HepG2 (cell line): Measurements from ENCODE around the gene EIF6. TPM values are rescaled to one million over a fixed set of nuclear protein-coding genes. Genes with fewer than 3 reads are reported as not detected.
A peak's percentile ranks its signal among the peaks of the same experiment; 100 is the strongest.

Experiments
- ATRX ChIP-seq: sonication (generic); formaldehyde crosslinking; IDR thresholded peaks from 2 replicates; pipeline ENCODE4 v1.4.0; 2020; ENCODE audit warnings: missing genetic modification reagents, borderline replicate concordance
- FIP1L1 ChIP-seq: fragments of 200-400 bp; formaldehyde crosslinking; IDR thresholded peaks from 2 replicates; pipeline ENCODE4 v1.6.1; 2018; ENCODE audit warnings: low read depth, mild to moderate bottlenecking, low read length, moderate library complexity, borderline replicate concordance; ENCODE audit not compliant: insufficient read depth
- GZF1 ChIP-seq: sonication (generic); formaldehyde crosslinking; IDR thresholded peaks from 2 replicates; pipeline ENCODE4 v1.5.1; 2020; ENCODE audit warnings: mild to moderate bottlenecking, missing genetic modification reagents
- NONO ChIP-seq, 2 experiments: fragments of 450-650 bp in 1 of 2; sonication (generic) in 1 of 2; formaldehyde crosslinking in 1 of 2; IDR thresholded peaks in 1 of 2; conservative IDR thresholded peaks in 1 of 2; 2 replicates each; pipeline versions ENCODE4 v1.6.1 to v1.8.0; 2017 to 2022; ENCODE audit warnings: mild to moderate bottlenecking in 1 of 2, missing genetic modification reagents in 1 of 2, moderate library complexity in 1 of 2
- POLR2A ChIP-seq, 2 experiments: IDR thresholded peaks; 2 replicates each; pipeline ENCODE4 v1.6.1; 2011; ENCODE audit warnings: low read depth in 2 of 2, low read length in 2 of 2, mild to moderate bottlenecking in 1 of 2, moderate library complexity in 1 of 2; ENCODE audit not compliant: insufficient read depth in 1 of 2
- SALL2 ChIP-seq: sonication (generic); formaldehyde crosslinking; IDR thresholded peaks from 2 replicates; pipeline ENCODE4 v1.8.1; 2023; ENCODE audit warnings: mild to moderate bottlenecking, missing genetic modification reagents, inconsistent platforms
- THAP11 ChIP-seq: IDR thresholded peaks from 2 replicates; pipeline ENCODE4 v1.6.1; 2016; ENCODE audit warnings: missing biosample characterization, missing genetic modification reagents
- TSC22D2 ChIP-seq: sonication (generic); formaldehyde crosslinking; IDR thresholded peaks from 2 replicates; pipeline ENCODE4 v1.5.1; 2020; ENCODE audit warnings: missing genetic modification reagents, mild to moderate bottlenecking, borderline replicate concordance
- UBTF ChIP-seq: sonication (generic); formaldehyde crosslinking; IDR thresholded peaks from 2 replicates; pipeline ENCODE4 v1.4.0; 2020; ENCODE audit warnings: mild to moderate bottlenecking, missing genetic modification reagents
- ZEB1 ChIP-seq: IDR thresholded peaks from 2 replicates; pipeline ENCODE4 v1.6.1; 2012; ENCODE audit warnings: mild to moderate bottlenecking, low read depth, inconsistent platforms; ENCODE audit not compliant: insufficient replicate concordance
- ZFYVE20 ChIP-seq: sonication (generic); formaldehyde crosslinking; IDR thresholded peaks from 2 replicates; pipeline ENCODE4 v1.8.0; 2023; ENCODE audit warnings: low read depth, mild to moderate bottlenecking, moderate library complexity, missing genetic modification reagents, borderline replicate concordance
- ZIK1 ChIP-seq: sonication (generic); formaldehyde crosslinking; IDR thresholded peaks from 2 replicates; pipeline ENCODE4 v1.5.0; 2020; ENCODE audit warnings: mild to moderate bottlenecking, low read depth, missing genetic modification reagents, borderline replicate concordance
- ZNF101 ChIP-seq: sonication (generic); formaldehyde crosslinking; IDR thresholded peaks from 2 replicates; pipeline ENCODE4 v1.4.0; 2020; ENCODE audit warnings: mild to moderate bottlenecking, low read depth, missing genetic modification reagents, borderline replicate concordance
- ZNF138 ChIP-seq: sonication (generic); formaldehyde crosslinking; IDR thresholded peaks from 2 replicates; pipeline ENCODE4 v1.5.0; 2020; ENCODE audit warnings: mild to moderate bottlenecking, low read depth, missing genetic modification reagents
- ZNF296 ChIP-seq: sonication (generic); formaldehyde crosslinking; conservative IDR thresholded peaks from 2 replicates; pipeline ENCODE4 v1.5.0; 2020; ENCODE audit warnings: mild to moderate bottlenecking, missing genetic modification reagents
- ZNF383 ChIP-seq: sonication (generic); formaldehyde crosslinking; IDR thresholded peaks from 2 replicates; pipeline ENCODE4 v1.4.0; 2020; ENCODE audit warnings: missing genetic modification reagents, mild to moderate bottlenecking, borderline replicate concordance
- ZNF468 ChIP-seq: sonication (generic); formaldehyde crosslinking; IDR thresholded peaks from 2 replicates; pipeline ENCODE4 v1.8.0; 2022; ENCODE audit warnings: mild to moderate bottlenecking, moderate library complexity, missing genetic modification reagents
- ZNF567 ChIP-seq: sonication (generic); formaldehyde crosslinking; IDR thresholded peaks from 2 replicates; pipeline ENCODE4 v1.8.1; 2023; ENCODE audit warnings: mild to moderate bottlenecking, missing genetic modification reagents, borderline replicate concordance
- ZNF777 ChIP-seq: sonication (generic); formaldehyde crosslinking; IDR thresholded peaks from 2 replicates; pipeline ENCODE4 v1.4.0; 2020; ENCODE audit warnings: missing genetic modification reagents
- ZNF790 ChIP-seq: sonication (generic); formaldehyde crosslinking; IDR thresholded peaks from 2 replicates; pipeline ENCODE4 v1.8.0; 2022; ENCODE audit warnings: missing genetic modification reagents, mild to moderate bottlenecking, borderline replicate concordance
- ZNF891 ChIP-seq: sonication (generic); formaldehyde crosslinking; IDR thresholded peaks from 2 replicates; pipeline ENCODE4 v1.5.0; 2020; ENCODE audit warnings: mild to moderate bottlenecking, missing genetic modification reagents
- polyA plus RNA-seq, 8 experiments: library from polyadenylated mRNA; depleted of rRNA in 3 of 8; stranded (reverse) in 7 of 8; unstranded in 1 of 8; fragments of >200 nt; fragmentation: Illumina TruSeq in 4 of 8; extraction: Trizol in 4 of 8; gene quantifications; 2 replicates each; pipeline versions ENCODE4 v1.2.1 to v1.2.3, GENCODE V29; 2011 to 2016; ENCODE audit warnings: low read depth in 4 of 8, missing spikeins in 1 of 8, mixed read lengths in 1 of 8; ENCODE audit not compliant: insufficient read depth in 1 of 8
- total RNA-seq, 5 experiments: library from RNA; depleted of rRNA; stranded (reverse); fragments of >200 nt; fragmentation: Illumina TruSeq; extraction: Trizol; gene quantifications; 2 replicates each; pipeline ENCODE4 v1.2.3, GENCODE V29; 2016; ENCODE audit warnings: low read depth in 1 of 5
- TF ChIP-seq, protein P1 (sequence below): sonication (generic); formaldehyde crosslinking; IDR thresholded peaks from 2 replicates; pipeline ENCODE4 v1.5.0; 2020; ENCODE audit warnings: missing genetic modification reagents
- TF ChIP-seq, protein P2 (sequence below): sonication (generic); formaldehyde crosslinking; IDR thresholded peaks from 2 replicates; pipeline ENCODE4 v1.9.0; 2021; ENCODE audit warnings: missing genetic modification reagents, mild to moderate bottlenecking, borderline replicate concordance

EIF6 gene
- total and polyA plus RNA-seq, 2 of the 13 experiments (the other 11 are each of a cell fraction or from before 2014, with no cell fraction given): 462 to 466 TPM

DNA sequence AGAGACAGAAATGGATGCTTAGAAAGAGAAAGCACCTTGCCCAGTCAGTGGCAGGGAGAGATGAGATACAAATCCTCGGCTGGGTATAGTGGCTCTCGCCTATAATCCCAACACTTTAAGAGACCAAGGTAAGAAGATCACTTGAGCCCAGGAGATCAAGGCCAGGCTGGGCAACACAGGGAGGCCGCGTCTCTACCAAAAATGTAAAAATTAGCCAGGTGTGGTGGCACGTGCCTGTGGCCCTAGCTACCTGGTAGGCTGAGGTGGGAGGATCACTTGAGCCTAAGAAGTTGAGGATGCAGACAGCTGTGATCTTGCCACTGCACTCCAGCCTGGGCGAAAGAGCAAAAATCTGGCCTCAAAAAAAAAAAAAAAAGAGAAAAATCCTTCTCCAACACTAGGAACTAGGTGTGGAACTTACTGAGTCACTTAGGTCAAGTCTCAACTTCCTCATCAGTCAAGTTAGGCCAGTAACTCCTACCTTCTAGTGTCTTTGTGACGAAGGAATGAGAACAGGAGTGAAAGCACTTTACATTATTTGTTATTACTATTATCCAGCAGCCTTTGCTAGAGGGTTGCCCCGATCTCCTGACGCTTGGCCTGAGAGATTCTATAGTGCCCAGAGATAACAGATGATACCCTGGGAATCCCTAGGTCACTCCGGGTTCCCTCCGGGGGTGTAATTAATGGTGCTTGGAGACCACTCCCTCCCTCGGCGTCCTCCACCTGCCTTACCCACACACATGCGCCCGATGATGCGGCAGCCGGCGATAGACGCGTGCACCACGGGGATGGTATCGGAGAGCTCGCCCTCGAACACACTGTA, 918 bp downstream of the EIF6 start (continued):
- TF ChIP-seq ZFYVE20 (CRISPR knock-in tag): no peak
- TF ChIP-seq ZNF567 (CRISPR knock-in tag): peak; percentile 49; the same call in 1 of the 2 replicates
- TF ChIP-seq ZNF296 (CRISPR knock-in tag): peak; percentile 92; the same call in 1 of the 2 replicates
- TF ChIP-seq POLR2A (IDR thresholded peaks at IDR 0.05; ENCODE audit: insufficient read depth in 1 of 2, low read depth in 2 of 2, low read length in 2 of 2): peak; percentile 16 to 24; a peak in 2 of 4 replicates
- TF ChIP-seq, protein P1, sequence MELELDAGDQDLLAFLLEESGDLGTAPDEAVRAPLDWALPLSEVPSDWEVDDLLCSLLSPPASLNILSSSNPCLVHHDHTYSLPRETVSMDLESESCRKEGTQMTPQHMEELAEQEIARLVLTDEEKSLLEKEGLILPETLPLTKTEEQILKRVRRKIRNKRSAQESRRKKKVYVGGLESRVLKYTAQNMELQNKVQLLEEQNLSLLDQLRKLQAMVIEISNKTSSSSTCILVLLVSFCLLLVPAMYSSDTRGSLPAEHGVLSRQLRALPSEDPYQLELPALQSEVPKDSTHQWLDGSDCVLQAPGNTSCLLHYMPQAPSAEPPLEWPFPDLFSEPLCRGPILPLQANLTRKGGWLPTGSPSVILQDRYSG (CRISPR knock-in tag): no peak
- no peak for TF ChIP-seq ZNF777 (CRISPR knock-in tag)
- TF ChIP-seq, protein P2, sequence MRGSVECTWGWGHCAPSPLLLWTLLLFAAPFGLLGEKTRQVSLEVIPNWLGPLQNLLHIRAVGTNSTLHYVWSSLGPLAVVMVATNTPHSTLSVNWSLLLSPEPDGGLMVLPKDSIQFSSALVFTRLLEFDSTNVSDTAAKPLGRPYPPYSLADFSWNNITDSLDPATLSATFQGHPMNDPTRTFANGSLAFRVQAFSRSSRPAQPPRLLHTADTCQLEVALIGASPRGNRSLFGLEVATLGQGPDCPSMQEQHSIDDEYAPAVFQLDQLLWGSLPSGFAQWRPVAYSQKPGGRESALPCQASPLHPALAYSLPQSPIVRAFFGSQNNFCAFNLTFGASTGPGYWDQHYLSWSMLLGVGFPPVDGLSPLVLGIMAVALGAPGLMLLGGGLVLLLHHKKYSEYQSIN: peak; percentile 84; the same call in 1 of the 2 replicates
- TF ChIP-seq ZNF101 (CRISPR knock-in tag): 0 out of 2 replicates have a peak, but pooled peaks have one; percentile 8
- no peak for TF ChIP-seq NONO (IDR thresholded peaks at IDR 0.05)
- TF ChIP-seq NONO (CRISPR knock-in tag; conservative IDR thresholded peaks at IDR 0.05): 0 out of 2 replicates have a peak, but pooled peaks have one; percentile 1
- 0 out of 2 replicates have a peak, but pooled peaks have one; percentile 3 for TF ChIP-seq SALL2 (CRISPR knock-in tag)
- TF ChIP-seq ZNF138 (CRISPR knock-in tag): 0 out of 2 replicates have a peak, but pooled peaks have one; percentile 72
- TF ChIP-seq ZNF790: peak; percentile 46; the same call in 1 of the 2 replicates
- TF ChIP-seq ZEB1: peak; percentile 42
- no peak for TF ChIP-seq UBTF (CRISPR knock-in tag)
- TF ChIP-seq ZNF383 (CRISPR knock-in tag): no peak
- peak; percentile 40; the same call in 1 of the 2 replicates for TF ChIP-seq ZIK1 (CRISPR knock-in tag)
- 0 out of 2 replicates have a peak, but pooled peaks have one; percentile 19 for TF ChIP-seq TSC22D2
- no peak for TF ChIP-seq ZNF891
- TF ChIP-seq GZF1 (CRISPR knock-in tag): no peak
- peak; percentile 32; the same call in 1 of the 2 replicates for TF ChIP-seq ATRX (CRISPR knock-in tag)
- TF ChIP-seq FIP1L1: no peak
- TF ChIP-seq THAP11 (CRISPR knock-in tag): no peak
- no peak; the same call in 1 of the 2 replicates for TF ChIP-seq ZNF468 (CRISPR knock-in tag)
